MM.1S (cell line): ENCODE measurements around the gene RHBDD1.

Experiments used
- EZH2 ChIP-seq: fragments of 300-600 bp; sonication (generic); optimal IDR thresholded peaks from 2 replicates; pipeline ENCODE3; 2017; ENCODE audit warnings: low read depth, mild to moderate bottlenecking, antibody characterized with exemption, low read length, mixed read lengths
- EZH2phosphoT487 ChIP-seq: fragments of 300-600 bp; sonication (generic); IDR thresholded peaks from 2 replicates; pipeline ENCODE4 v1.6.1; 2018; ENCODE audit warnings: antibody characterized with exemption, low read length
- TF ChIP-seq, protein P1 (sequence below): fragments of 300-600 bp; sonication (generic); IDR thresholded peaks from 2 replicates; pipeline ENCODE4 v1.5.1; 2016; ENCODE audit warnings: antibody characterized with exemption, low read length, mixed read lengths

DNA sequence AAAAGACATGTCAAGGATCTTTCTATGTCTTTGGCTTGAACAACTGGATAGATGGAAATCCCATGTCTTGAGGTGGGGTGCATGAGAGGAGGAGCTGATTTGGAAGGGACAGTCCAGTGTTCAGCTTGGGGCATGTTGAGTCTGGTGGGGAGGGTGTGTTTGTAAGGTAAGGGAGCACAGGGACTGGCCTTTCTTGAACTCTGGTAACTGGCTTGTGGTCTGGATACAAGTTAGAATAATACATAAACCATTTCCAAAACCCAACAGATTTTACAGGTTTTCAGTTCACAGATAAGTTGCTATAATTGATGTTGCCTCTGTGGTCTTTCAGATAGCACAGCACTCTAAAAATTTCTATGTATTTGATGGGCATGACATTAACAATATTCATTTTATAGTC, 24.2 kb downstream of the RHBDD1 start:
- TF ChIP-seq, protein P1, sequence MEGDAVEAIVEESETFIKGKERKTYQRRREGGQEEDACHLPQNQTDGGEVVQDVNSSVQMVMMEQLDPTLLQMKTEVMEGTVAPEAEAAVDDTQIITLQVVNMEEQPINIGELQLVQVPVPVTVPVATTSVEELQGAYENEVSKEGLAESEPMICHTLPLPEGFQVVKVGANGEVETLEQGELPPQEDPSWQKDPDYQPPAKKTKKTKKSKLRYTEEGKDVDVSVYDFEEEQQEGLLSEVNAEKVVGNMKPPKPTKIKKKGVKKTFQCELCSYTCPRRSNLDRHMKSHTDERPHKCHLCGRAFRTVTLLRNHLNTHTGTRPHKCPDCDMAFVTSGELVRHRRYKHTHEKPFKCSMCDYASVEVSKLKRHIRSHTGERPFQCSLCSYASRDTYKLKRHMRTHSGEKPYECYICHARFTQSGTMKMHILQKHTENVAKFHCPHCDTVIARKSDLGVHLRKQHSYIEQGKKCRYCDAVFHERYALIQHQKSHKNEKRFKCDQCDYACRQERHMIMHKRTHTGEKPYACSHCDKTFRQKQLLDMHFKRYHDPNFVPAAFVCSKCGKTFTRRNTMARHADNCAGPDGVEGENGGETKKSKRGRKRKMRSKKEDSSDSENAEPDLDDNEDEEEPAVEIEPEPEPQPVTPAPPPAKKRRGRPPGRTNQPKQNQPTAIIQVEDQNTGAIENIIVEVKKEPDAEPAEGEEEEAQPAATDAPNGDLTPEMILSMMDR: no peak
- TF ChIP-seq EZH2phosphoT487: no peak
- TF ChIP-seq EZH2: no peak
